A549 (cell line): ENCODE data around the gene HCFC1R1. TPM values are rescaled to one million over a fixed set of nuclear protein-coding genes. Genes with fewer than 3 reads are reported as not detected.

ENCODE experiments used
- ATAC-seq, 2 experiments: fragments of 200-7000 bp in 1 of 2; fragments of >200 bp in 1 of 2; cut with Nextera tagmentation in 1 of 2; cut with Tn5 transposase in 1 of 2; 3 replicates each; pipeline versions ENCODE4 v1.8.0 to v1.9.1; 2018 to 2020; ENCODE audit warnings: mild to moderate bottlenecking in 1 of 2, moderate library complexity in 1 of 2
- CTCF ChIA-PET: fragments of 300-600 bp; sonication (Branson Sonifier 250); formaldehyde crosslinking; extraction: SDS; loops from one replicate; lab custom pipeline; 2021; ENCODE audit warnings: antibody characterized with exemption, inconsistent platforms; lab: Yijun Ruan, JAX
- POLR2A ChIA-PET: fragments of 350-600 bp; formaldehyde crosslinking; extraction: SDS; loops from one replicate; lab custom pipeline; 2021; ENCODE audit warnings: antibody characterized with exemption, inconsistent platforms; lab: Yijun Ruan, JAX
- DNase-seq, 2 experiments: peaks; one replicate each; pipeline versions ENCODE4 v3.0.0 to v3.0.0-alpha.2; 2011 to 2016; ENCODE audit warnings: low read depth in 1 of 2, low spot score in 1 of 2
- FAIRE-seq: peaks from 2 replicates; lab custom pipeline; 2011; peaks lifted over from hg19 to GRCh38; lab: Jason Lieb, UNC
- H3K27ac ChIP-seq, 2 experiments: fragments of >200 bp; sonication (Bioruptor Twin); formaldehyde crosslinking; 3 replicates each; pipeline ENCODE4 v1.5.1; 2016 to 2017
- H3K4me1 ChIP-seq: fragments of >200 bp; sonication (Bioruptor Twin); formaldehyde crosslinking; 3 replicates; pipeline ENCODE4 v1.6.1; 2016
- H3K4me2 ChIP-seq: fragments of >200 bp; sonication (Bioruptor Twin); formaldehyde crosslinking; 3 replicates; pipeline ENCODE4 v1.6.1; 2016
- H3K4me3 ChIP-seq: fragments of >200 bp; sonication (Bioruptor Twin); formaldehyde crosslinking; 3 replicates; pipeline ENCODE4 v1.5.1; 2016
- H3K9me3 ChIP-seq: fragments of >200 bp; sonication (Bioruptor Twin); formaldehyde crosslinking; 3 replicates; pipeline ENCODE4 v1.6.1; 2016
- CBX8 ChIP-seq: fragments of 200-600 bp; sonication (generic); IDR thresholded peaks from 2 replicates; pipeline ENCODE4 v1.6.1; 2016
- CEBPB ChIP-seq, 2 experiments: fragments of >200 bp in 1 of 2; sonication (Bioruptor Twin) in 1 of 2; formaldehyde crosslinking in 1 of 2; IDR thresholded peaks; 2 replicates each; pipeline ENCODE4 v1.6.1; 2012 to 2016
- EP300 ChIP-seq, 2 experiments: fragments of >200 bp; sonication (Bioruptor Twin); formaldehyde crosslinking; IDR thresholded peaks; 2 replicates in 1 of 2; 3 replicates in 1 of 2; pipeline ENCODE4 v1.6.1; 2016 to 2017
- ESRRA ChIP-seq: fragments of 150-350 bp; IDR thresholded peaks from 2 replicates; pipeline ENCODE4 v1.6.1; 2014; ENCODE audit warnings: mild to moderate bottlenecking, low read length, borderline replicate concordance
- FOSB ChIP-seq: fragments of 250-450 bp; sonication (Bioruptor Pico); IDR thresholded peaks from 2 replicates; pipeline ENCODE4 v1.5.0; 2020; ENCODE audit warnings: mild to moderate bottlenecking, moderate library complexity
- HOXA7 ChIP-seq: fragments of 250-450 bp; sonication (Bioruptor Pico); IDR thresholded peaks from 2 replicates; pipeline ENCODE4 v1.5.0; 2020; ENCODE audit warnings: mild to moderate bottlenecking, moderate library complexity
- HOXB13 ChIP-seq: fragments of 250-450 bp; sonication (Bioruptor Pico); IDR thresholded peaks from 2 replicates; pipeline ENCODE4 v1.5.0; 2020; ENCODE audit warnings: low read depth, mild to moderate bottlenecking, moderate library complexity
- HOXB5 ChIP-seq: fragments of 250-450 bp; sonication (Bioruptor Pico); IDR thresholded peaks from 2 replicates; pipeline ENCODE4 v1.5.0; 2020; ENCODE audit warnings: mild to moderate bottlenecking, moderate library complexity
- JUN ChIP-seq, 2 experiments: fragments of >200 bp; sonication (Bioruptor Twin); formaldehyde crosslinking; IDR thresholded peaks; 2 replicates in 1 of 2; 3 replicates in 1 of 2; pipeline ENCODE4 v1.6.1; 2016 to 2017
- JUNB ChIP-seq: fragments of >200 bp; sonication (Bioruptor Twin); formaldehyde crosslinking; IDR thresholded peaks from 2 replicates; pipeline ENCODE4 v1.6.1; 2016
- KDM1A ChIP-seq: fragments of 200-600 bp; sonication (generic); IDR thresholded peaks from 2 replicates; pipeline ENCODE4 v1.6.1; 2016; ENCODE audit warnings: low read depth, mild to moderate bottlenecking
- KDM5A ChIP-seq: fragments of 200-600 bp; sonication (generic); IDR thresholded peaks from 2 replicates; pipeline ENCODE4 v1.6.1; 2016; ENCODE audit warnings: antibody characterized with exemption, mild to moderate bottlenecking
- MAFK ChIP-seq: fragments of 450-650 bp; IDR thresholded peaks from 2 replicates; pipeline ENCODE4 v1.6.1; 2014; ENCODE audit not compliant: partially characterized antibody
- MAZ ChIP-seq: fragments of 150-350 bp; IDR thresholded peaks from 2 replicates; pipeline ENCODE4 v1.6.1; 2014; ENCODE audit warnings: antibody characterized with exemption, low read depth, low read length, borderline replicate concordance
- NFE2L2 ChIP-seq: fragments of 150-350 bp; conservative IDR thresholded peaks from 2 replicates; pipeline ENCODE4 v1.6.1; 2014; ENCODE audit warnings: low read length
- NPAS2 ChIP-seq: fragments of 250-450 bp; sonication (Bioruptor Pico); IDR thresholded peaks from 2 replicates; pipeline ENCODE4 v1.8.0; 2022; ENCODE audit warnings: mild to moderate bottlenecking, moderate library complexity, borderline replicate concordance
- POLR2A ChIP-seq: IDR thresholded peaks from 2 replicates; pipeline ENCODE4 v1.6.1; 2012; ENCODE audit warnings: mild to moderate bottlenecking, low read length
- POLR2AphosphoS2 ChIP-seq: conservative IDR thresholded peaks from 2 replicates; pipeline ENCODE4 v1.6.1; 2012; ENCODE audit warnings: low read length, improper control_type of control experiment, inconsistent platforms
- RCOR1 ChIP-seq: fragments of 150-350 bp; IDR thresholded peaks from 2 replicates; pipeline ENCODE4 v1.6.1; 2014; ENCODE audit warnings: antibody characterized with exemption, low read length, low read depth
- SREBF2 ChIP-seq: fragments of 450-650 bp; IDR thresholded peaks from 2 replicates; pipeline ENCODE4 v1.6.1; 2014; ENCODE audit warnings: mild to moderate bottlenecking, moderate library complexity
- TP53 ChIP-seq: fragments of 250-450 bp; sonication (Bioruptor Pico); IDR thresholded peaks from 2 replicates; pipeline ENCODE4 v1.5.0; 2021; ENCODE audit warnings: mild to moderate bottlenecking, moderate library complexity
- ZC3H11A ChIP-seq: fragments of 450-650 bp; IDR thresholded peaks from 2 replicates; pipeline ENCODE4 v1.6.1; 2014; ENCODE audit warnings: antibody characterized with exemption, mild to moderate bottlenecking
- ZSCAN20 ChIP-seq: fragments of 250-450 bp; sonication (Bioruptor Pico); IDR thresholded peaks from 2 replicates; pipeline ENCODE4 v1.8.0; 2022; ENCODE audit warnings: mild to moderate bottlenecking, moderate library complexity
- whole genome bisulfite sequencing: methylation state at CpG from one replicate; pipeline ENCODE4 v1.1.6; 2017; ENCODE audit errors: missing lambda C conversion rate; 5-methylcytosine and 5-hydroxymethylcytosine counted together
- polyA plus RNA-seq, 4 experiments: library from polyadenylated mRNA; depleted of rRNA in 3 of 4; stranded (reverse); fragments of >200 nt; fragmentation: RNase III in 1 of 4; extraction: RNeasy Plus Mini Kit Qiagen cat#74134 plus additional on column Dnase treatment in 1 of 4; gene quantifications; 2 replicates in 3 of 4; 3 replicates in 1 of 4; pipeline ENCODE4 v1.2.3, GENCODE V29; 2011 to 2017

HCFC1R1 gene
- polyA plus RNA-seq, 2 of the 4 experiments (the other 2 are of a cell fraction): 46.4 to 179 TPM

DNA sequence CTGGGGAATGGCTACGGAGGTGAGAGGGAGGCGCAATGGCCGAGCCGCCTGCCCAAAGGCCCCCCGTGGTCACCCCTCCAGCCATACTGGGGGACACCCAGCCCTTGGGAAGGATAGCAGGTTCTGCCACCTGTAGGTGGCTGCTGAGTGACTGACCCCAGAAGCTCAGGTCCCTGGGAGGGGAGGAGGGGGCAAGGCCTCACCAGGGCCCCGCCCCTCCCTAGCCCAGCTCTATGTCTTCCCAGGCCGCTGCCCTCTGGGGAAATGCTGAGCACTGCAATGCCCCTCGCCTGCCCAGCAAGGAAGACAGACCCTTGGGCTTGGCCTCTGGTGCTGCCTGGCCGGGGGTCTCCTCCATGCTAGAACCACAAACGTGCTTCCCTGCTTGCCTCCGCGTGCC, 22.4 kb downstream of the HCFC1R1 start:
- H3K27ac ChIP-seq: no peak overlapping the region
- CTCF ChIA-PET: interaction anchor here (0.9 to 14.8 kb wide), 9 partner anchors 9 to 57 kb away, joined by 3 to 214 read pairs (median 4); partner anchors contain the start of genes CLDN6, HCFC1R1, PKMYT1 and THOC6
- DNase-seq: no peak
- ATAC-seq: no peak
- H3K4me3 ChIP-seq: no peak overlapping the region
- no peak overlapping the region for H3K4me2 ChIP-seq
- no peak for TF ChIP-seq TP53
- POLR2A ChIA-PET: interaction anchor here (9.6 kb wide), 1 partner anchor 20 kb away, joined by 107 read pairs; the partner anchor contains the start of genes HCFC1R1, THOC6 and TNFRSF12A
- peaks cover 15% of the 10 kb centered on the region; the same call in 2 of the 3 replicates for H3K4me1 ChIP-seq
- no peaks in the 10 kb centered on the region for H3K9me3 ChIP-seq
- WGBS: 85% methylated on average over 10 of the region's 12 CpGs
- no peak for FAIRE-seq

DNA sequence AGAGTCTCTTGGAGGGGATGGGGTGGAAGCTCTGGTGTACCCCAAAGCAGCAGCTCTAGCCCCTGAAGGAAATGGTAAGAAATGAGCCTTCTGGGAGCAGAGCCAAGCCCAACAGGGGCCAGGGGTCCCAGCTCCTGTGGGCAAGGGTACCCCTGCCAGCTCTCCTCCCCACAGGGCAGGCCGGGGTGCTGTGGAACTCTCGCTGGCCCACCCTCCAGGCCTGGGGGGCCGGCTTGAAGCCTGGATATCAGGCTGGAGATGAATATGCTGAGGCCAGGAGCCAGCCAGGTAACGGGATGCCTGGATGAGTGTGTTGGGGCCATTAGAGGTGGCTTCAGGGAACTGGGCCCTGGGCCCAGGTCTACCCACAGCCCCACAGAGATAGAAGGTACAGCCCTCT, 23.2 kb downstream of the HCFC1R1 start:
- FAIRE-seq: no peak
- WGBS: 75% methylated on average over 2 of the region's 4 CpGs
- CTCF ChIA-PET: interaction anchor here (0.7 to 14.8 kb wide), 10 partner anchors 9 to 81 kb away, joined by 3 to 214 read pairs (median 4); partner anchors contain the start of genes CLDN6, HCFC1R1, PKMYT1 and THOC6
- TF ChIP-seq KDM1A (no peak), ZSCAN20 (CRISPR knock-in tag) (no peak), SREBF2 (no peak), NFE2L2 (no peak), EP300 (IDR thresholded peaks at IDR 0.05) (no peak), MAFK (no peak), JUNB (no peak), MAZ (no peak), CEBPB (IDR thresholded peaks at IDR 0.05) (no peak), TP53 (no peak), ZC3H11A (no peak), HOXA7 (CRISPR knock-in tag) (no peak), POLR2A (no peak)
- H3K27ac ChIP-seq: no peak overlapping the region
- ATAC-seq: no peak
- peaks cover 10% of the 10 kb centered on the region; the same call in 2 of the 3 replicates for H3K4me1 ChIP-seq
- no peak for DNase-seq
- no peaks in the 10 kb centered on the region for H3K9me3 ChIP-seq
- no peak overlapping the region for H3K4me3 ChIP-seq
- POLR2A ChIA-PET: interaction anchor here (0.5 to 9.6 kb wide), 2 partner anchors 21 to 161 kb away, joined by 6 to 107 read pairs; partner anchors contain the start of genes HCFC1R1, THOC6 and TNFRSF12A
- no peak overlapping the region for H3K4me2 ChIP-seq

DNA sequence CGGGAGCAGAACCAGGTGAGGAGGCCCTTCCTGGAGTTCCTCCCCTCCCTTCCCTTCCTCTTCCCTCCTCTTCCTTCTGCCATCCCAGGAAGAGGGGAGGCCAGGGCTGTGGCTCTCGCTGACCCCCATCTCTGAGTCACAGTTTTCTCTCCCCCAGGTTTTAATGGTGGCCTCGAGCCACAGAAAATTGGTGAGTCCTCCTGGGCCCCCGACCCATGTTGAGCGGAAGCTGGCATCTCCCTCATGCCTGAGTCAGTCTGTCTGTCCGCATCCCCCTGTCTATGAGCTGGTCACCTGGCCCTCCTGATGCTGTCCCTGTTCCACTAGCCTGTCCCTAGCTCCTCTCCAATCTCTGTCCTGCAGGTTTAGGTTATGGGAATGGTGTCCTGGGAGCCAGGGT, 23.8 kb downstream of the HCFC1R1 start:
- POLR2A ChIA-PET: interaction anchor here (9.6 kb wide), 1 partner anchor 22 kb away, joined by 107 read pairs; the partner anchor contains the start of genes HCFC1R1, THOC6 and TNFRSF12A

DNA sequence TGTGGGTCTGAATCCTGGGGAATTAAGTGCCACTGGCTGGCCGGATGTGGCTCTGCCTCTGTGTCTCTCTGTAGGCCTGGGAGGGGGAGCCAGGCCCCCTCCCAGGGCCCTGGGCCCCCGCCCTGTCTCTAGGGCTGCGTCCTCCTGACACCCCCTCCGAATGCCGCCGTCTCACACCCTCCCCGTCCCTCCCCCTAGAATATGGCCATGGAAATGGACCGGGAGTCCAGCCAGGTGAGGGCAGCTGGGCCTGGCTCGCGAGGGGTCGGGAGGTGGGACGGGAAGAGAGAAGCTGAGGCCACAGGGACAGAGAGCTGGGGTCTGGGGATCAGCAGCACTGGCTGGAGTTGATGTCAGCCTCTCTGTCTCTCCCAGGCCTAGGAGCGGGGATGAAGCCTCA, 27.4 kb downstream of the HCFC1R1 start:
- DNase-seq (no peak), FAIRE-seq (no peak), ATAC-seq (no peak)
- Histone ChIP-seq H3K9me3 (no peaks in the 10 kb centered on the region), H3K4me1 (peaks cover 7% of the 10 kb centered on the region; the same call in 2 of the 3 replicates), H3K4me3 (no peak overlapping the region), H3K4me2 (no peak overlapping the region), H3K27ac (no peak overlapping the region)
- ChIA-PET CTCF (interaction anchor here (0.7 to 1.8 kb wide), 5 partner anchors 12 to 91 kb away, joined by 3 to 5 read pairs (median 4); no protein-coding TSS in a partner anchor), POLR2A (no interaction called here)
- TF ChIP-seq POLR2AphosphoS2 (no peak), KDM1A (no peak), CEBPB (IDR thresholded peaks at IDR 0.05) (no peak), KDM5A (no peak), ESRRA (no peak), JUN (IDR thresholded peaks at IDR 0.05) (no peak), HOXB5 (CRISPR knock-in tag) (no peak), HOXB13 (CRISPR knock-in tag) (no peak), FOSB (CRISPR knock-in tag) (no peak), CBX8 (no peak)
- WGBS: 96% methylated on average over 4 of the region's 13 CpGs

More for the DNA sequence above, 23.8 kb downstream of the HCFC1R1 start:
- no peak for DNase-seq
- peaks cover 8% of the 10 kb centered on the region; the same call in 2 of the 3 replicates for H3K4me1 ChIP-seq
- 76% methylated on average over 6 of the region's 6 CpGs for WGBS
- TF ChIP-seq NPAS2: no peak
- TF ChIP-seq RCOR1: no peak
- no peak for TF ChIP-seq HOXA7 (CRISPR knock-in tag)
- TF ChIP-seq, all 56 proteins: peak for 0
- Histone ChIP-seq H3K27ac (no peak overlapping the region), H3K9me3 (no peaks in the 10 kb centered on the region), H3K4me3 (no peak overlapping the region), H3K4me2 (no peak overlapping the region)
- FAIRE-seq (no peak), ATAC-seq (no peak)
- CTCF ChIA-PET: interaction anchor here (1.0 to 14.8 kb wide), 6 partner anchors 8 to 81 kb away, joined by 3 to 214 read pairs (median 6); partner anchors contain the start of genes CLDN6, HCFC1R1, PKMYT1 and THOC6
